CD4-positive, alpha-beta T cell treated with Interleukin-21 for 1 hour (primary cell): ENCODE measurements around the gene SPTBN2.
"Not testable (repeated sequence)": the region's sequence is repeated elsewhere in the genome, so short reads cannot be mapped to it uniquely, and the experiment has no call there.

Experiments used
- DNase-seq: peaks from one replicate; pipeline ENCODE4 v3.0.0-alpha.2; 2020

SPTBN2 gene

DNA sequence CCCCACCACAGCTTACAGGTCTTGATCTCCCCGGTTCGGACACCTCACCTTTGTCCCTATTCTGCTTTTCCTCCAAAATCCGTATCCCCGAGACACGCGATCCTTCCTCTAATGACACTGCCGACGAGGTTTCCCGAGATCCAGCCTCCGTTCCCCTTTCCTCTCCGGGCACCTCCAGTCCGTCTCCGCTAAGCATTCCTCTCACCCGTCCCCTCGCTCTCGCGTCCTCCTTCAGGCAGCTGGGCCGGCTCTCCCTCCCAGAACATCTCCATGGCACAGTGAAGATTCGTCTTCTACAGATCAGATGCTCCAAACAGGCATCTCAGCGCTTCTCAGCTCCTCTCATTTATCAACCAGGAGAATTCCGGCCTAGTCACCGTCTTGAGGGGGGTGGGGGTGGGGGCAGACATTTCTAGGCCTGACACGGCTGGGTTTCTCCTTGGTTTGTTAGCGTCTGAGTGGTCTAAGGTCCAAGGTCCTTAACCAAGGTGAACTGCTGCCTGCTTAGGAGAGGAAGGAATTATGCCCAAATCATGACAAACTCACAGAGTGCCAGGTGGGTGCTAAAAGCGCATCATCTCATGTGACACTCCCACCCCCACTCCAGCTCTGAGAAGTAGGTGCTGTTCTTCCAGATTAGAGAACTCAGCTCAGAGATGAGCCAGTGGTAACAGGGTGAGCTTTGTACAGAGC lies at the start of gene SPTBN2:
SPTBN2 (minus strand) TSS at position 524 of the 693 bp plus-strand sequence. CDS start 7,976 bp downstream, outside the sequence.
- DNase-seq = no peak

GRCh38 chr11:66768818-66769217 lies 39.8 kb upstream of the SPTBN2 start:
- DNase-seq = no peak

DNA sequence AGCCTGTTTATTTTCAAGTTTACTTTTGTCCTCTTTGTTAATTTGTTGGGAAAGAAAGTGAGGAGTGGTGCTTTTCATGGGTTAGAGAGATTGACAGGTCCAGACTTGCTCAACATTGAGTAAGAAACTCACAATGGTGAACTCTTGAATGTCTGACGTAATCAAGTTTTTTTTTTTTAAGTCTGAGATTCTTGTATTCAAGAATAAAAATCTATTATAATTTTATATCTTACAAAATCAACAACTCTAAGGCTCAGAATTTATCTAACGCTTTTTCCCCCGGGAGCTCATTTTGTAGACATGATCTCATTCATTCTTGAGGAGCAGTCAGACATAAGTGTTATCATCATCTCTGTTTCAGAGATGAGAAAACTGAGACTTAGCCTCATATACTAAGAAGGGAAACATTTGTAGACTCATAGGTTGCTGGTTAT lies 39.1 kb upstream of the SPTBN2 start:
- no peak for DNase-seq

DNA sequence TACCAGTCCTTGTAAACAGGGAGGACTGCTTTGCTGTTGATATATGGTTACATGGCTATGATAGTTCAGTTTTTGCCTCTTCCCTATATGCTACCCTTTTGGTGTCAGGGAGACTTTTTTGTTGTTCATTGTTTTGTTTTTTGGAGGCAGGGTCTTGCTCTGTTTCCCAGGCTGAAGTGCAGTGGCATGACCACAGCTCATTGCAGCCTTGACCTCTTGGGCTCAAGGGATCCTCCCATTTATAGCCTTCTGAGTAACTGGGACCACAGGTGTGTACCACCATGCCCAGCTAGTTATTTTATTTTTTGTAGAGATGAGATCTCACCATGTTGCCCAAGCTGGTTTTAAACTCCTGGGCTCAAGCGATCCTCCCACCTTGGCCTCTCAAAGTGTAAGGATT lies 38.6 kb upstream of the SPTBN2 start:
- no peak for DNase-seq

GRCh38 chr11:66766681-66767080 lies 37.7 kb upstream of the SPTBN2 start:
- no peak for DNase-seq

- DNase-seq = no peak
Measured at GRCh38 chr11:66762088-66762487, 33.1 kb upstream of the SPTBN2 start.

DNA sequence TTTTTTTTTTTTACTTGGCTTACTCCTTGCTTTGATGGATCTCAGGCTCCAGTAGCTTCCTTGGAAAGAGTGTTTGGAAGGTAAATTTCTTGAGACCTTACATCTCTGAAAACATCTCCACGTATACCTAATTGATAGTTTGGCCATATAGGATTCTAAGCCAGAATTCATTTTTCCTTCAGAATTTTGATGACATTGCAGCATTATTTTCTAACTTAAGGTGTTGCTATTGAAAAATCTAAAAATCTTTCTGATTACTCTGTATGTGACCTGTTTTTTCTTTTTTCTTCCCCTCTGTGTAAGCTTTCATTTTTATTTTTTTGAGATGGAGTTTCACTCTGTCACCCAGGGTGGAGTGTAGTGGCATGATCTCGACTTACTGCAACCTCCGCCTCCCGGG lies 23.1 kb upstream of the SPTBN2 start:
- DNase-seq = no peak

DNA sequence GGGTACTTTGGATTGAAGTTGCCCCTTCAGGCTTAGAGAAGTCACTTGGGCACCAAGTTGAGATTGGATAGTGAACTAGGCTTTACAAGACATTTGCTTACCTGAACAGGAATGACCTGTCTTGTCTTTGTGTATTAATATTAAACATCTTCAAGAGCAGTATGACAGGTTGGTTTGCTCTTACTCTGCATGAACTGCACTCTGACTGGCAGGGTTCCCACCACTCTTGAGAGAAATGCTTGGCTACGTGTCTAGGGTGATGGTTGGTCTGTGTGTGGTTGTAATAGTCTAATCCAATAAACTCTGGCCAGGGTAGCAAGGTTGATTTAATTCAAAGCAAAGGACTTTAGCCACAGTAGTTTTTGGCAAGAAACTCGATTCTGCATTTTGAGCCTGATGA lies 20.1 kb upstream of the SPTBN2 start:
- DNase-seq = no peak

GRCh38 chr11:66747480-66747879 lies 18.5 kb upstream of the SPTBN2 start:
- no peak for DNase-seq

GRCh38 chr11:66745356-66746235 lies 16.6 kb upstream of the SPTBN2 start:
- DNase-seq = peak; percentile 34

DNA sequence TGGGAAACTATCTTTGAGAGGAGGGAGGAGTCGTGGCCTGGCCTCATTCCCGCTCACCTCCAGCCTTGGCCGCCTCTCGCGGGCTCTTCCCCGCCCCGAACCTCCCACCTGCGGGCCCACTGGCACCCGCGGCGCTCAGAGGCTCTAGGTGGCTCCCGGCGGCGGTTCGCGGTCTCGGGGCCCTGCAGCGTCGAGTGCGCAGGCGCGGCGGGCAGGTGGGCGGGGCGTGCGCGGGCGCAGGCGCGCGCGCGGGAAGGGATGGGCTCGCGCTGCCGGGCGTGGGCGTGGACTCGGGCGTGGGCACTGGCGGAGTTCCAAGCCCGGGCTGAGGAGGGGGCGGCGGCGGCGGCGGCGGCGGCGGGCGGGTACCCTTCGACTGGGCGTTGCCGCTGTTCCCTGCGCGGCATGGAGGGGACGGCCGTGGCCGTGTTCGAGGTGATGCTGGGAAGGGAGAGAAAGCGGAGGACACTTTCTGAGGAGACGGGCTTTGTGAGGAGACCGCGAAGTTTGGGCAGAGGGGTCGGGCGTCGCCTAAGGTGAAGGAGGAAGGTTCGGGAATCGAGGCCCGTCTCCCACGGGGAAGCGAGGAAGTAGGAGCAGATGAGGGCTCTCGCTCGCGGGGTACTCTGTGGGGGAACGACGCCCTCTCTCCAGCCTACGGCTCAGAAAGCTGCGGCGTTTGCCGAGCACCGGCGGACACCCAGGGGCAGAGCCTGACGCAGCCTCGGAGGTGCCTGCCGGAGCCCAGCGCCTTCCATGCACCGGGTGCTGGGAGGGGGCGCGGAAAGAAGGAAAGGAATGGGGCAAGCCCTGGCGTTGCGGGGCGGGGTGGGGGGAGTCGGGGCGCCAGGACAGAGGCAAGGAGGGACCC lies 15.7 kb upstream of the SPTBN2 start:
- peak; percentile 93 for DNase-seq

GRCh38 chr11:66743271-66743968 lies 14.4 kb upstream of the SPTBN2 start:
- no peak for DNase-seq

DNA sequence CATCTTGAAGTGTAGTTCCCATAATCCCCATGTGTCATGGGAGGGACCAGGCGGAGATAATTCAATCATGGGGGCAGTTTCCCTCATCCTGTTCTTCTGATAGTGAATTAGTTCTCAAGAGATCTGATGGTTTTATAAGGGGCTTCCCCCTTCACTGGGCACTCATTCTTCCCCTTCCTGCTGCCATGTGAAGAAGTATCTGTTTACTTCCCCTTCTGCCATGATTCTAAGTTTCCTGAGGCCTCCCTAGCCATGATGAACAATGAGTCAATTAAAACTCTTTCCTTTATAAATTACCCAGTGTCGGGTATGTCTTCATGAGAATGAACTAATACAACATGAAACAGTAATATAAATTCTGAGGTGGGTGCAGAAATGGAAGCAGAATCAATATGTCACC lies 12.1 kb upstream of the SPTBN2 start:
- no peak for DNase-seq

GRCh38 chr11:66739983-66740382 lies 11.0 kb upstream of the SPTBN2 start:
- DNase-seq = no peak

DNA sequence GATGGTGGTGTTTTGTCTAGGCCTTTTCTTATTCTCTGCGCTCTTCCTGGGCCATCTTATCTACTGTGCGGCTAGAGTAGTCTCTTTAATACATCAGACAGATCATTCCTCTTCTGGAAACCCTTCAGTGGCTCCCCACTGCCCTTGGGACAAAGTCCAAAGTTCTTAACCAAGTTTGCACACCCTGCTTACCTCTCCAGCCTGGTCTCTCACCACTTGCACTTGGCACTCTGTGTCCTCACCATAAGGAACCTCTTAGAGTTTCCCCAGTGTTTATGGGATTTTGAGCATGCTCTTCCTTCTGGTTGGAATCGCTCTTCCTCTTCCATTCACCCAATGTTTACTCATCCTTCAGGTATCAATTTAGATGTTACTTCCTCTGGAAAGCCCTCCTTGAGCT lies 5.2 kb upstream of the SPTBN2 start:
- no peak for DNase-seq

GRCh38 chr11:66729447-66729846 lies 431 bp upstream of the SPTBN2 start:
- DNase-seq = no peak

- no peak for DNase-seq
Measured at GRCh38 chr11:66728038-66728692, 851 bp downstream of the SPTBN2 start.

GRCh38 chr11:66727282-66728037 lies 1.6 kb downstream of the SPTBN2 start:
- DNase-seq = peak; percentile 13

GRCh38 chr11:66725647-66726046 lies 3.4 kb downstream of the SPTBN2 start:
- DNase-seq = no peak

- no peak for DNase-seq
Measured at GRCh38 chr11:66725114-66725513, 3.9 kb downstream of the SPTBN2 start.

DNA sequence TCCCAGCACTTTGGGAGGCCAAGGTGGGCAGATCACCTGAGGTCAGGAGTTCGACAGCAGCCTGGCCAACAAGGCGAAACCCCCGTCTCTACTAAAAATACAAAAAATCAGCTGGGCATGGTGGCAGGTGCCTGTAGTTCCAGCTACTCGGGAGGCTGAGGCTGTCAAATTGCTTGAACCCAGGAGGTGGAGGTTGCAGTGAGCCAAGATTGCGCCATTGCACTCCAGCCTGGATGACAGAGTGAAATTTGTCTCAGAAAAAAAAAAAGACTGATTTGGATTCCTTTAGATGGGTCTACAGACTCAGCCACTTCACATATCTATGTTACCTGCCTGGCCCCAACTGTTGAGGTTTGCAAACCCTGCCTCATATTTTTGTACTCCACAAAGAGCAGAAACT lies 4.8 kb downstream of the SPTBN2 start:
- DNase-seq = not testable (repeated sequence)
